Activated CD4-positive, alpha-beta T cell treated with anti-CD3 and anti-CD28 coated beads, Interleukin-2, amount 50 U/mL, for 4 hours (primary cell): ENCODE measurements around the gene FAM98B.

Source experiments
- DNase-seq, 2 experiments: peaks; one replicate each; pipeline ENCODE4 v3.0.0-alpha.2; 2020

Gene FAM98B

DNA sequence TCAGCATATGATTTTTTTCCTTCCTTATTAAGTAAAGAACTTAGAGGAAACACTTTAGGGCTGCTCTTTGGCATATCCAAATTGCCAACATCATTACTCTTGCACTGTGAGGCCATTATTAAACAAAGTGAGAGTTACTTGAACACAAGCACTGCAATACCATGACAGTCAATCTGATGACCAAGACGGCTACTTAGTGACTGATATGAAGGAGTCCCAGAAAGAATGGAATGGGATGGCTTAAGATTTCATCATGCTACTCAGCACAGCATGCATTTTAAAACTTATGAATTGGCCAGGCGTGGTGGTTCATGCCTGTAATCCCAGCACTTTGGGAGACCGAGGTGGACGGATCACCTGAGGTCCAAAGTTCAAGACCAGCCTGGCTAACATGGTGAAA, 55.2 kb downstream of the FAM98B start:
- no peak for DNase-seq

DNA sequence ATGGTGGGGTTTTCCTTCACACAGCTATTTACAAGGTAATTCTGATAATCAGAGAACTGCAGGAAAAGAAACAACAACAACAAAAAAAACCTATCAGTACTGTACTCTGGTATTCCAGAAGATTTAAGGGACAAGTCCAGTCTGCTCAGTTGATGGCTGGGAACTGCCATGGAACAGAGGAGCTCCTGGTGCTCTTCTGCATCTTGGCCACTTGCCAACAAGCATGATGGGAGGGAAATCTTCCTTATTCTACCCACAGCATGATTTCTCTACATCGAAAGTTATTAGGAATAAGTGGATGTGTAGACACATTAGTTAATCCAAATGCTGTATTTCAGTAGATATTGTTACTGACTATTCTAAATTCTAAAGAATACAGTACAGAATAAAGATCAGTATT, 59.0 kb downstream of the FAM98B start:
- no peak for DNase-seq

DNA sequence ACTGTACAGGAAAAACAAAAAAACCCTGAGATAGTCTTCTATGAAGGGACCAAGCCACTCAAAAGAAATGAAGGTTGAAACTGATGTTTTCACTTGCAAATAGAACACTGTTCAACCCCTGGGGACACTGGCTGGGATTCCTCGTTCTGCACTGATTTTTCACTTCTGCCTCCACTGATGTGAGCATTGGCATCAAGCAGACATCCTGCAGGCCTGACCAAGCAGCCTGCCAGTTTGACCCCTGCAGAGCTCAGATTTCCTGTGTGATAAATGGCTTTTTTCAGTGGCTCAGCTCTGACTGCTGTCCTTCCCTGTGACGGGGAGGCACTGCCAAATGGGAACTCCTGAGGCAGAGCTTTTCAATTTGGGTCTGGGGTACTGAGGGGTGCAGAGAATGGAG, 60.7 kb downstream of the FAM98B start:
- DNase-seq: no peak

GRCh38 chr15:38516626-38517025, 62.7 kb downstream of the FAM98B start:
- DNase-seq: no peak

DNA sequence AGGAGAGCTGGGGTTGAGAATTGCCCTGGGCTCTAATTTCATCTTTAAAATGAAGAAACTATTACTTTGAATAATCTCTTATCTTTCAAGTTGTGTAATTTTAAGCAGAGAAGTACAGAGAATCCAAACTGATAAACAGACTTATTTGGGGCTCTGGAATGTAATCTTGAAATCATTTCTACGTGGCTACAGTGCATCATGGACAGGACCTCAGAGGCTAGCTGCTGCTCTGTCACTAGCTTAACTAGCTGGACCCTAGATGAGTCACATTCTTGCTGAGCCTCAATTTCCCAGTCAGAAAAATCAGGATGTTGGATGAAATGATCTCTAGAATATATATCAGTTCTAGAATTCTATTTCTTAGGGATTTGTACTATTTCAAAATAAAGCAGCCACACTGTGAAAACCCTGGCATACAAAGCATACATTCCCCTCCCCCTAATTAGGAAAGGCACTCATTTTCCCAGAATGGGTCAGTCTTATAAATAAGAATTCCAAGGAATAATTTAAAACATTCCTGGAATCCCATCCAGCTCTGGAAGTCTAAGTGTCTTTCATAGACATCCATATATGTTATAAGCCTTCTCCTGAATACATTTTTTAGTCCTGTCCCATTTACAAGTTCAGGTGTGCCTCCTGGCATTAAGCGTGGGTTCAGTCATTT, 63.5 kb downstream of the FAM98B start:
- no peak for DNase-seq

GRCh38 chr15:38518084-38518483, 64.2 kb downstream of the FAM98B start:
- DNase-seq: no peak

DNA sequence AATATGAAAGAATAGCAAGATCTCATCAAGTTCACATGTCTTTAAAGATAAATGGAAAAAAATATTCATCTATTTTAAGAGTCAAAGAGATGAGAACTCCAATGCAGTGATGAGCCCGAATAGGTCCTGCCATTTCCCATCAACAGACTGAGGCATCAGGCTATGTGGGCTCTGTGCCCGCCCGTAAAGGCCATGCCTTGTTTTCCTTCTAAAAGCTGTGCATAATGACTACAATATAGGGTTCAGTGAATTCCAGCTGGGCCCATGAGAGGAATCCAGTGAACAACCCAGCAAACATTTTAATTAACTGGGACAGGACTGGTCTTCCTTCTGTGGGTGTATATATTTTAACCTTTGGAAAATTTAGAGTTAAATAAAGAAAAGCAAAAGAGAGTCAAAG, 66.1 kb downstream of the FAM98B start:
- DNase-seq: no peak

GRCh38 chr15:38521316-38521715, 67.4 kb downstream of the FAM98B start:
- no peak for DNase-seq

DNA sequence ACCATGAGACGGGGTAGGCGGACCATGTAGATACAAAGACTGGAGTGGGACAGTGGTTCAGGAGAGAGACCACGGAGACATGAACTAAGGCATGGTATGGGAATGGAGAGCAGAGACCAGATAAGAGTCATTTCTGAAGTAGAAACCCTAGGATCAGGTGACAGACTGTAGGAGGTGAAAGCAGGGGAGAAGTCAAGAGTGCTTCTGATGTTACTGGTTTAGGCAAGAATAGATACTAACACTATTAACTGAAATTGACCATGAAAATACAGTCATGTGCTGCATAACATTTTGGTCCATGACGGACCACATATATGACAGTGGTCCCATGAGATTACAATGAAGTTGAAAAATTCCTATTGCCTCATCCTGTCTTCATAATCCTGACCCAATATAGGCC, 69.0 kb downstream of the FAM98B start:
- DNase-seq: no peak

GRCh38 chr15:38524156-38524555, 70.2 kb downstream of the FAM98B start:
- DNase-seq: no peak

GRCh38 chr15:38525489-38525888, 71.6 kb downstream of the FAM98B start:
- no peak for DNase-seq

DNA sequence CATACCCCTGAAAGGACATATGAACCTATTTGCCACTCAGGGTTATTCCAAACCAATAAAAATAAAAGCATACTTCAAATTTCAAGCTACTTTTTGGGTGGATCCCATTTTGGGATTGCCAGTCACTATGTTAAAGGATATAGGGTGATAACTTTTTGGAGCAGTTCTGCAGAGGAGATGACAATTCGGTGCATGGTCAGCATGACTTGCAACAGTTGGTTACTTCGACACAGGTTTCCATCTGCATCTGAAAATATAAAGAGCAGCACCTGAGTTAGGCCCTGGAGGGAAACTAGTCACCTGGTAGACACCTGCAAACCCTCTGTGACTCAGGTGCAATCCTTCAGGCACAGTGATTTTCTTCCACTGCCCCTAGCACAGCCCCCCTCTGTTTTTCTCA, 72.2 kb downstream of the FAM98B start:
- no peak for DNase-seq

GRCh38 chr15:38528294-38528693, 74.4 kb downstream of the FAM98B start:
- no peak for DNase-seq

- peak in 1 of 2 experiments; percentile 10 for DNase-seq
These were observed 76.2 kb downstream of the FAM98B start for GRCh38 chr15:38530113-38530512.

DNA sequence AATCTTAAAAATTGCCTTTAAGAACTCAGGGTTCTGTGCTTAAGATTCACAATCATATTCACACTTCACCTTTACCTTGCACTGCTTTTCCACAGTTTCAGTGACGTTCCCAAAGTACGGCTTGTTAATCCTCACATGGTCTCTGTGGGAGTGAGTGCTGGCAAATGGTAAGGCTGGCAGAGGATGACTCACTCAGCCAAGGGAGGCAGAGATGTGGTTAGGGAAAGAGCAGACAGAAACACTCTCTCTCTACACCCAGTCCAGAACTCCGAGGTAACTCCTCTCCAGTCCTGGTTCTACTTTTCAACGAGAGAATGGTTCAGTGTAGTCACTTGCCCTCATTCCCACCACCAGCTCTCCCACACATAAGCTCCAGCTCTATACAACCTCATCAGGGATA, 77.6 kb downstream of the FAM98B start:
- no peak for DNase-seq

DNA sequence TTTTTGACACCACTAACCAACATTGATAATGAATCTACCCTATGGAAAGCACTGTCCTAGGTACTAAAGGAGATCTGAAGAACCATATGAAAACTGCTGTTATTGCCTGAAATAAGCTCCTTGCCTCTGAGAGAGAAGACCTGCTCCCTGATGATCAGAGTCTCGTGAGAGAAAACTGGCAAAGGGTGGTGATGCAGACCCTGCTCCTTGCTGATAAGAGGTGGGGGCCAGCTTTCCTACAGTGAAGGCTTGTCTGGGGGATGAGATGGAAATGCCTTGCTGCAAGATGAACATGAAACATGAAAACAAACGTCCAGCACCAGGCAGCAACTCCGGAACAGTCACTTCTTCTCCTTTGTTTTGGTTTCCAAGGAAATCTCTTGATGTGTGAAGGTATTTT, 78.8 kb downstream of the FAM98B start:
- DNase-seq: no peak

GRCh38 chr15:38533416-38533915, 79.5 kb downstream of the FAM98B start:
- no peak for DNase-seq

GRCh38 chr15:38533926-38534325, 80.0 kb downstream of the FAM98B start:
- no peak for DNase-seq

GRCh38 chr15:38534691-38535090, 80.8 kb downstream of the FAM98B start:
- no peak for DNase-seq

- no peak for DNase-seq
These were observed 81.7 kb downstream of the FAM98B start for GRCh38 chr15:38535491-38536200.

GRCh38 chr15:38536201-38536676, 82.3 kb downstream of the FAM98B start:
- DNase-seq: no peak
